Calu3 (cell line): ENCODE data around the gene PFKFB3. TPM values are rescaled to one million over a fixed set of nuclear protein-coding genes. Genes with fewer than 3 reads are reported as not detected.
"Not testable (repeated sequence)": the region's sequence is repeated elsewhere in the genome, so short reads cannot be mapped to it uniquely, and the experiment has no call there.

Experiments used
- BruUV-seq: library from RNA; stranded (reverse); fragments of 400-500 nt; replicated peaks from 2 replicates; lab custom pipeline; 2021; lab: Mats Ljungman, UMichigan
- CTCF ChIA-PET: fragments of 300-600 bp; sonication (Branson Sonifier 250); formaldehyde crosslinking; loops from one replicate; lab custom pipeline; 2022; ENCODE audit warnings: antibody characterized with exemption; lab: Charles Lee
- DNase-seq: peaks from one replicate; pipeline ENCODE4 v3.0.0; 2022
- H3K27ac Mint-ChIP-seq: one replicate; pipeline ENCODE4 v1.8.0; 2022; ENCODE audit warnings: mixed read lengths; ENCODE audit not compliant: unreplicated experiment
- H3K27me3 Mint-ChIP-seq: one replicate; pipeline ENCODE4 v1.8.0; 2022; ENCODE audit warnings: mixed read lengths; ENCODE audit not compliant: unreplicated experiment
- H3K36me3 Mint-ChIP-seq: one replicate; pipeline ENCODE4 v1.8.0; 2022; ENCODE audit warnings: mild to moderate bottlenecking, moderate library complexity, mixed read lengths; ENCODE audit not compliant: insufficient read depth, unreplicated experiment
- H3K4me1 Mint-ChIP-seq: one replicate; pipeline ENCODE4 v1.8.0; 2022; ENCODE audit warnings: mild to moderate bottlenecking, low read depth, mixed read lengths; ENCODE audit not compliant: unreplicated experiment
- H3K4me3 Mint-ChIP-seq: one replicate; pipeline ENCODE4 v1.8.0; 2022; ENCODE audit warnings: mild to moderate bottlenecking, low read depth, moderate library complexity, mixed read lengths; ENCODE audit not compliant: unreplicated experiment
- H3K9me3 Mint-ChIP-seq: one replicate; pipeline ENCODE4 v1.8.0; 2022; ENCODE audit warnings: low read depth, mixed read lengths; ENCODE audit not compliant: unreplicated experiment
- CTCF ChIP-seq: fragments of 200-600 bp; IDR thresholded peaks from one replicate; pipeline ENCODE4 v1.8.0; 2022; ENCODE audit warnings: antibody characterized with exemption; ENCODE audit not compliant: unreplicated experiment
- intact Hi-C: fragments of 100-400 bp; cut with micrococcal nuclease; formaldehyde crosslinking; loops from one replicate; pipeline ENCODE4 v1.10.0; 2022; ENCODE audit not compliant: unreplicated experiment
- total RNA-seq: library from RNA; stranded (reverse); gene quantifications from 2 replicates; pipeline ENCODE4 v1.2.3, GENCODE V29; 2022

PFKFB3 gene
- total RNA-seq, 1 experiment from 2014 or later = 293 TPM

- no peak for TF ChIP-seq CTCF
- H3K27ac Mint-ChIP-seq = no peak overlapping the region
- H3K9me3 Mint-ChIP-seq = no peaks in the 10 kb centered on the region
- H3K36me3 Mint-ChIP-seq = no peaks in the 10 kb centered on the region
- intact Hi-C loops = no loop called here
- H3K4me1 Mint-ChIP-seq = no peaks in the 10 kb centered on the region
- no peak overlapping the region for H3K4me3 Mint-ChIP-seq
- CTCF ChIA-PET = interaction anchor here (0.7 kb wide), 1 partner anchor 194 kb away, joined by 3 read pairs; no protein-coding TSS in a partner anchor
- DNase-seq = no peak
- H3K27me3 Mint-ChIP-seq = no peaks in the 10 kb centered on the region
- no TSS peak for BruUV-seq
These were observed 8.4 kb upstream of the PFKFB3 start for GRCh38 chr10:6194311-6194710.

GRCh38 chr10:6195376-6195775 lies 7.4 kb upstream of the PFKFB3 start:
- no peak for DNase-seq
- Mint-ChIP-seq H3K27ac (no peak overlapping the region), H3K4me3 (no peak overlapping the region), H3K4me1 (no peaks in the 10 kb centered on the region), H3K36me3 (no peaks in the 10 kb centered on the region), H3K9me3 (no peaks in the 10 kb centered on the region), H3K27me3 (no peaks in the 10 kb centered on the region)
- no peak for TF ChIP-seq CTCF
- CTCF ChIA-PET = no interaction called here
- no TSS peak for BruUV-seq
- intact Hi-C loops = no loop called here

GRCh38 chr10:6195846-6196245 lies 6.9 kb upstream of the PFKFB3 start:
- CTCF ChIA-PET = no interaction called here
- intact Hi-C loops = no loop called here
- H3K4me1 Mint-ChIP-seq = no peaks in the 10 kb centered on the region
- no peak for TF ChIP-seq CTCF
- H3K4me3 Mint-ChIP-seq = no peak overlapping the region
- DNase-seq = no peak
- peaks cover 3% of the 10 kb centered on the region for H3K36me3 Mint-ChIP-seq
- H3K9me3 Mint-ChIP-seq = no peaks in the 10 kb centered on the region
- BruUV-seq = no TSS peak
- H3K27ac Mint-ChIP-seq = no peak overlapping the region
- no peaks in the 10 kb centered on the region for H3K27me3 Mint-ChIP-seq

- intact Hi-C loops, H3K27me3 Mint-ChIP-seq, H3K4me3 Mint-ChIP-seq, H3K27ac Mint-ChIP-seq, DNase-seq, H3K9me3 Mint-ChIP-seq, H3K4me1 Mint-ChIP-seq, CTCF ChIA-PET, BruUV-seq, H3K36me3 Mint-ChIP-seq: not testable (repeated sequence)
These were observed 6.2 kb upstream of the PFKFB3 start for GRCh38 chr10:6196524-6196923.

- Mint-ChIP-seq H3K4me3 (no peak overlapping the region), H3K27ac (no peak overlapping the region), H3K9me3 (no peaks in the 10 kb centered on the region), H3K27me3 (no peaks in the 10 kb centered on the region), H3K4me1 (no peaks in the 10 kb centered on the region), H3K36me3 (peaks cover 17% of the 10 kb centered on the region)
- TF ChIP-seq CTCF = no peak
- no TSS peak for BruUV-seq
- intact Hi-C loops = no loop called here
- no peak for DNase-seq
- CTCF ChIA-PET = no interaction called here
These were observed 5.4 kb upstream of the PFKFB3 start for GRCh38 chr10:6197321-6197720.
